KOPT-K1 (cell line): ENCODE data around the gene RNASE12.
"Not testable (repeated sequence)": the region's sequence is repeated elsewhere in the genome, so short reads cannot be mapped to it uniquely, and the experiment has no call there.

Experiments used
- H3K27ac ChIP-seq: fragments of 200-600 bp; sonication (generic); 2 replicates; pipeline ENCODE4 v1.5.1; 2016; ENCODE audit warnings: antibody characterized with exemption, mild to moderate bottlenecking, low read depth, low read length; ENCODE audit not compliant: poor library complexity, severe bottlenecking
- H3K36me3 ChIP-seq: fragments of 200-600 bp; sonication (generic); 2 replicates; pipeline ENCODE4 v1.5.1; 2017; ENCODE audit warnings: antibody characterized with exemption, mild to moderate bottlenecking, low read length, moderate library complexity; ENCODE audit not compliant: insufficient read depth
- H3K9me3 ChIP-seq: fragments of 200-600 bp; sonication (generic); 2 replicates; pipeline ENCODE4 v1.5.1; 2017; ENCODE audit warnings: antibody characterized with exemption, low read length, mild to moderate bottlenecking; ENCODE audit not compliant: insufficient read depth, poor library complexity, severe bottlenecking

RNASE12 gene

DNA sequence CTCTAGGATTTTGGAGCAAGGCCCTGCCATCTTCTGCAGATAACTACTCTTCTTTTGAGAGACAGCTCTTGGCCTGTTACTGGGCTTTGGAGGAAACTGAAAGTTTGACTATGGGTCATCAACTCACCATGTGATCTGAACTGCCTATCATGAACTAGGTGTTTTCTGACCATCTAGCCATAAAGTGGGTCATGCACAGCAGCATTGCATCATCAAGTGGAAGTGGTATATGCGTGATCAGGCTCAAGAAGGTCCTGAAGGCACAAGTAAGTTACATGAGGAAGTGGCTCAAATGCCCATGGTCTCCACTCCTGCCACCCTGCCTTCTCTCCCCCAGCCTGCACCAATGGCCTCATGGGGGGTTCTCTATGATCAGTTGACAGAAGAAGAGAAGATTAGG lies 20.5 kb downstream of the RNASE12 start:
- H3K36me3 ChIP-seq, H3K27ac ChIP-seq: not testable (repeated sequence)
- H3K9me3 ChIP-seq = peaks cover 15% of the 10 kb centered on the region

- H3K9me3 ChIP-seq = peaks cover 15% of the 10 kb centered on the region
- not testable (repeated sequence) for H3K36me3 ChIP-seq, H3K27ac ChIP-seq
These were observed 21.3 kb downstream of the RNASE12 start for GRCh38 chr14:20569865-20570264.

GRCh38 chr14:20569066-20569465 lies 22.1 kb downstream of the RNASE12 start:
- H3K9me3 ChIP-seq = peaks cover 15% of the 10 kb centered on the region

DNA sequence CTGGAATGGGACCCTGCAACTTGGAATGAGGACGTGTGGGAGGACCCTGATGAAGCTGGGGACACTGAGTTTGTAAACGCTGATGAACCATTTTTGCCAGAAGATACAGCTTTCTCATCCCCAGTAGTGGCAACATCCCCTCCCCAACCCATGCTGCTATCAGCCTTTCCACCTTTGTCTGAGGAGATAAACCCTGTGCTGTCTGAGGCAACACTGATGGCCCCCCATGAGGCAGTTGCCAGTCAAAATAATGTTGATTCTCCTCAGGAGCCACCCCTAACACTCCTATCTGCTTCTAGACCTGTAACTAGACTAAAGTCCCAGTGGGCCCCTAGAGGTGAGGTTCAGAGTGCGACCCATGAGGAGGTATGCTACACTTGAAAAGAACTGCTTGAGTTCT lies 22.8 kb downstream of the RNASE12 start:
- peaks cover 15% of the 10 kb centered on the region for H3K9me3 ChIP-seq
- no peaks in the 10 kb centered on the region for H3K36me3 ChIP-seq
- no peak overlapping the region for H3K27ac ChIP-seq

More at GRCh38 chr14:20569066-20569465, 22.1 kb downstream of the RNASE12 start:
- Histone ChIP-seq H3K27ac (no peak overlapping the region), H3K36me3 (no peaks in the 10 kb centered on the region)

DNA sequence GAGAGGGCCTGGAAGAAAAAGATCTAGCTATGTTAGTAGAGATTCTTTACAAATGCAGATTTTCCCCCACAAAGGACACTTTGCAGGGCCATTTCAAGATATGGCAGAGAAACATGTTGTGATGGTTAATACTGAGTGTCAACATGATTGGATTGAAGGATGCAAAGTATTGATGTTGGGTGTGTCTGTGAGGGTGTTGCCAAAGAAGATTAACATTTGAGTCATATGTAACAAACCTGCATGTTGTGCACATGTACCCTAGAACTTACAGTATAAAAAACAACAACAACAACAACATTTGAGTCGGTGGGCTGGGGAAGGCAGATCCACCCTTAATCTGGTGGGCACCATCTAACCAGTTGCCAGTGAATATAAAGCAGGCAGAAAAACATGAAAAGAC lies 24.0 kb downstream of the RNASE12 start:
- H3K9me3 ChIP-seq = peaks cover 15% of the 10 kb centered on the region
- H3K27ac ChIP-seq, H3K36me3 ChIP-seq: not testable (repeated sequence)

GRCh38 chr14:20564501-20564997 lies 26.6 kb downstream of the RNASE12 start:
- no peaks in the 10 kb centered on the region for H3K36me3 ChIP-seq
- no peak overlapping the region for H3K27ac ChIP-seq
- peaks cover 14% of the 10 kb centered on the region for H3K9me3 ChIP-seq

DNA sequence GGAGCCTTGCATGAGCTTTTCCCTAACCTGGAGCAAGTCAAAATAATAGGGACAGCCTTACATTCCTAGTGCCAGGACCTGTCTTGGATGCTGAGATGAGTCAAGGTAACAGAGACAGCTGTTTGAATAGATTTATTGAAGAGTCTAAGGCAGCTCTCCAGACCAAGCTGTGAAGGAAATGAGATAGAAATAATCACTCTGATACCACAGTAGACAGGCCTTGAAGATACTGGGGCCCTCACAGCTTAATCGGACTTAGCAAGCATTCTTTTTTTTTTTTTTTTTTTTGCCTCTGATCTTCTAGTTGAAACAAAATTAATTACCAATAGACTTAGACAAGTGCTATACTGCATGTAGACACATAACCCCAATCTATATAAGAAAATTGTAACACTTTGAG lies 27.2 kb downstream of the RNASE12 start:
- peaks cover 8% of the 10 kb centered on the region for H3K9me3 ChIP-seq
- no peak overlapping the region for H3K27ac ChIP-seq
- no peaks in the 10 kb centered on the region for H3K36me3 ChIP-seq

DNA sequence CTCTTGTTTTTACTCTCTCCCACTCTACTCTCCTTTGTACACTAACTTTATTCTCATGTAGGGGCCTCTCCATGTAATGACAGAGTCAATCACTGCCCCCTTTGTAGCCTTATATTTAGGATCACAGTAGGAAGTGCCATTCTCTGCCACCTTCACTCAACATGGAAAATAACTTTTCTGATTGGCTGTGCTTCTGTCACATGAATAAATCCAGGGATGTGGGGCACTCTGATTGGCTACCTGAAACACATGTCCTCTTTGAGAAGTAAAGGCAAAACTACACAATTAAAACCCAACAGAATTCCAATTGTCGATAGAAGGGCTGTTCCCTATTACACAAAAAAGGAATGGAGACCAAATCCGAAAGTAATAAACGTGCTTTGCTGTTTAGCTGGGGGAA lies 30.2 kb downstream of the RNASE12 start, which contains the start of gene RNASE9:
Gene RNASE9 (minus strand): TSS at position 87 of the 400 bp plus-strand sequence.
- Histone ChIP-seq H3K36me3 (no peaks in the 10 kb centered on the region), H3K27ac (no peak within 1 kb of the TSS), H3K9me3 (no peaks in the 10 kb centered on the region)

GRCh38 chr14:20559461-20559904 lies 31.7 kb downstream of the RNASE12 start:
- Histone ChIP-seq H3K27ac (no peak overlapping the region), H3K36me3 (no peaks in the 10 kb centered on the region), H3K9me3 (no peaks in the 10 kb centered on the region)

DNA sequence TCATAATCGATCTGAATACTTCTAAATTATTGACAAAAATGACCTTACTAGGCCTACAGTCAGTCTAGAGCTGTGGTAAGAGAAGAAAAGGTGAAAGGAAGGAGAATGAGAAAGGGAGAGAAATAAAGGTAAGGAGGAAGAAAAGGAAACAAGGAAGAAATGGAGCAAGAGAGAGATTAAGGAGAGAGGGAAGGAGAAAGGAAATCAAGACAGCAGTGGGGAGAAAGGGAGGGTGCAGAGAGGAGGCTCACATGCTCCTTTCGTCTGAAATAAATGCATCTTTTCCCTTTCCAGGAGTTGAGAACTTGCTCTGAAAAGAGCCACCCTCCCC lies 34.0 kb downstream of the RNASE12 start:
- no peaks in the 10 kb centered on the region for H3K36me3 ChIP-seq
- no peaks in the 10 kb centered on the region for H3K9me3 ChIP-seq
- no peak overlapping the region for H3K27ac ChIP-seq

DNA sequence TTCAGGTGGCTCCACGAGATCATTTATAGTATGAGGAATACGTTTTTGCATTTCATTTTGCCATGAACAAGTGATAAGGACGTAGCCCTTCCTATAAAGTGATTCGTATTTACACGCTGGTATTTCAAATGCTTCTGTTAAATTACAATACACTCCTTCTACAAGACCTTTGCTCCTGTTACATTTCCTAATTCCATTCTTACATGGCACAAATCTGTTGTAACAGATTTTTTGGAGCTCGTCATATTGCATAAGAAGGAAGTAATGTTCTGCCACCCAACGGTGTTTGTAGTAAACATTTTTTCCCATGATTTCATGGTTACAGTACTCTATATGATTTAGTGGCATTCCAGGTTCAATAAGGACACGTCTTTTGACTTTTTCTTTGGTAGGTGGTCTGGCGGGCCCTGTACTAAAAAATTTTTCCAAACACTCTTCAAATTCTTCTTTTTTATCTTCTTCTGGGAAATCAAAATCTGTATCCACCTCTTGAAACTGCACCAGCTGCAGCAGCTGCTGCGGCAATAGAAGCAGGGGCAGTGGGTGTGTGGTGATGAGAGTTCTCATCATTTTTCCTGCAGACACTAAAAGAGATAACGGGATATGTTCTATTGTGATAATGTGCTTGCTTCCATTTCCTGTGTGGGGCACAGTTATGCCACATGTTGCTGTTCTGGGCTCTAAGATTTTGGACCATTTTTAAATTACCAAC lies 34.5 kb downstream of the RNASE12 start:
- Histone ChIP-seq H3K9me3 (no peaks in the 10 kb centered on the region), H3K36me3 (no peaks in the 10 kb centered on the region), H3K27ac (no peak overlapping the region)

DNA sequence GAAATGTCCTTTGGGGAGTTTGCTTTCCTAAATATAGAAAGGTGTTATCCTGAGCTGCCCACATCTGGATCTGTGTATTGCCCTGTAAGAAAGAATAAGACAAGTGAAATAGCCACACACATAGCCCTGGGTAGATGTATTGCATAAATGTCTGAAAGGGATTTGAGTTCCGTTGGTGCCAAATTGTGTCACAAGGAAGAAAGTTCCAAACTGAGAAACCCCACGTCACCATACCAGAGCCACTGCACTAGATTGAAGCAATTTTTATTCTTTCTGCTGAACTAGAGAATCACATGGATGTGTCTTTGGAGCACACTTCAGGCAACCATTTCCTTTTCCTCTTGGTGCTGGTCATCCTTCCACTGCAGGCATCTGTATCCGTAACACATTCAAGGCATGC lies 35.3 kb downstream of the RNASE12 start:
- H3K36me3 ChIP-seq = no peaks in the 10 kb centered on the region
- no peak overlapping the region for H3K27ac ChIP-seq
- H3K9me3 ChIP-seq = no peaks in the 10 kb centered on the region

DNA sequence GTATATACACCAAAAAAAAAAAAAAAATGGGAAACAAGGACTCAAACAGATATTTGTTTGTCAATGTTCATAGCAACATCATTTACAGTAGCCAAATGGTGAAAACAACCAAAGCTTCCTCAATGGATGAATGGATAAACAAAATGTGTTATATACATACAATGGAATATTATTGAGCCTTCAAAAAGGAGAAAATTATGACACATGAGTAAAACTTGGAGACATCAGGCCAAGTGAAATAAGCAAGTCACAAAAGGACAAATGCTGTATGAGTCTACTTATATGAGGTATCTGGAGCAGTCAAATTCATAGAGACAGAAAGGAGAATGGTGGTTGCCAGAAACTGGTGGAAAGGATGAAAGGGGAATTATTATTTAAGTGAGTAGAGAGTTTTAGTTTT lies 38.2 kb downstream of the RNASE12 start:
- Histone ChIP-seq H3K36me3 (no peaks in the 10 kb centered on the region), H3K27ac (no peak overlapping the region), H3K9me3 (no peaks in the 10 kb centered on the region)

- Histone ChIP-seq H3K36me3 (no peaks in the 10 kb centered on the region), H3K27ac (no peak overlapping the region), H3K9me3 (no peaks in the 10 kb centered on the region)
These were observed 39.6 kb downstream of the RNASE12 start for GRCh38 chr14:20551606-20552005.

GRCh38 chr14:20550926-20551325 lies 40.2 kb downstream of the RNASE12 start:
- Histone ChIP-seq H3K36me3 (no peaks in the 10 kb centered on the region), H3K27ac (no peak overlapping the region), H3K9me3 (no peaks in the 10 kb centered on the region)

- no peak overlapping the region for H3K27ac ChIP-seq
- no peaks in the 10 kb centered on the region for H3K36me3 ChIP-seq
- H3K9me3 ChIP-seq = no peaks in the 10 kb centered on the region
These were observed 42.6 kb downstream of the RNASE12 start for GRCh38 chr14:20548414-20549158.
